ENCODE data around the gene DLGAP1.

The DLGAP1 gene

GRCh38 chr18:4285525-4285924 lies 169.6 kb downstream of the DLGAP1 start:
- DNase-seq = no peak

GRCh38 chr18:4284528-4284927 lies 170.6 kb downstream of the DLGAP1 start:
- DNase-seq = no peak

- no peak for DNase-seq
These were observed 171.3 kb downstream of the DLGAP1 start for GRCh38 chr18:4283746-4284291.

DNA sequence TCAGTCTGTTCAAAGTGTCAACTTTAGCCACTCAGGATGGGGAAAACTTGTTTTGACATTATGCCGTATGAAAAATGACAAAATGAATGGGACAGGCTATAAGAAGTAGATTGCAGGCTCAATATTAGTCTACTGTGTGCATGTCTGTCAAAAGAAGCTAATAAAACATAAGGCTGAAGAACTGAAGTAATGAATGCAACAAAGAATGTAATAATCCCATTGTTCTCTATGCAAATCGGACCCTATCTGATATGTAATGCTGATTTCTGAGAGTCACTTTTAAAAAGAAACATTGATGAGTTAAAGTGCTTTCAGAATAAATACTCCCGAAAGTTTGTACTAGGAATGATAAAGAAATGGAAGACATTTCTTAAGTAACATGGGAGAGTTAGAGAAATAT lies 172.2 kb downstream of the DLGAP1 start:
- no peak for DNase-seq

DNA sequence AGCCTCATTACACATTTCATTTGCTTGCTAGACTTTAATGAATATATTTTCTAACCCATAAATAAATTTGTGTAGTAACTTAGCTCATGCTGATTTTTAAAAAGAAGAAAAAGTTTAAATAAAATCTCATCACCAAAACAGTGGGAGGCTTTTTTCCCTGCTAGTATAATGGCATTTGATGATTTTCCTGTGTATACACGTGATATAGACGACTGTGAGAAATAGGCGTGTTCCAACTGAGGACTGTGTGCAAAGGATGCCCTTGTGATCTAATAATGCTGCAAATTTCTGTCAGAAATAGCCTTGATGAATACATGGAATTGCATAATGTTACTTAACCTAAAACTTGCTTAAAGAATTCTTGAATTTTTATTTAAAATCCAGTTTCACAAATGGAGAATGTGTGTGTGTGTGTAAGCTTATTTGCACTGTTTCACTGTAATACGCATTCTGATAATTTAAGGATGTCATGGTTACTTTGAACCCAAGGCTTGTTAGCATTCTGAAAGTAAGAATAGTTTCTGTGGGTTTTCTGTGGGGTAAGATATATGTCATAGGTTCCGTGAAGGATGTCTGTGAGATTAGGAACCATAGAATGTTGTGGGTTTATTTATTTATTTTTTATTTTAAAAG lies 178.0 kb downstream of the DLGAP1 start:
- no peak for DNase-seq

DNA sequence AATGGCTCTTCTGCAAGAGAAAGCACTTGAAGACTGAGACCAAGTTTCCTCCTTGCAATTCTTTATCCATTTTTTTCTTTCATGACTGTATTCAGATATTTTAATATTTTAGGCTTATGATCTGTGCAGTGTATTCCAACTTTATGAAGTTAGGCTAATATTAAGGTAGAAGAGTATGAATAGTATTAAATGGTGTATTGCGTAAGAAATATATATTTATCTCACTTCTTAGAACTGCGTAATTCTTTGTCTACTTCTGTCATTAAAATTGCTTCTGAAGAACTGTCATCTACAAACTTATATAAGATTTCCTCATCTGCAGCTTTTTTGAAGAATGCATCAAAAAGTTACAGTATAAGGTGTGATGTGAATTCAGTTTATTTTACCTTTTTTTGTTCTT lies 183.2 kb downstream of the DLGAP1 start:
- no peak for DNase-seq

- DNase-seq = no peak
These were observed 184.1 kb downstream of the DLGAP1 start for GRCh38 chr18:4270988-4271387.

DNA sequence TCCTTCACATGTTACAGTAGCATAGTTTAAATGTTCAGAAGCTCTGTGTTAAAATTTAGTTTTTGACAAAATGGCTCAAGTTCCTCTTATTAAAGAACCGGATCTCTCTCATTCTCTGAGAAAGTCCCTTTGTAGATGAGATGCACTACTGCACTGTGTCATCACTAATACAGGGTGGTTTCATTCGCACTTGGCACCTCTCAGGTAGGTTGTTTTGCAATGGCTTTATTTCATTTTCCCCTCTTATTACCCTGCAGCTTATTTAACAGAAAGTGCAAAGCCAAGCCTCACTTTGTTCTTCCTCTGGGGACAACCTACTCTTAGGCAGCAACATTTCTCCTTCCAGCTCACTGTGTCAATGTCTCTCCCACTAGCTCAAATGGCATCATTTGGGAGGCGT lies 185.1 kb downstream of the DLGAP1 start:
- DNase-seq = no peak

GRCh38 chr18:4267641-4268040 lies 187.5 kb downstream of the DLGAP1 start:
- DNase-seq = no peak

DNA sequence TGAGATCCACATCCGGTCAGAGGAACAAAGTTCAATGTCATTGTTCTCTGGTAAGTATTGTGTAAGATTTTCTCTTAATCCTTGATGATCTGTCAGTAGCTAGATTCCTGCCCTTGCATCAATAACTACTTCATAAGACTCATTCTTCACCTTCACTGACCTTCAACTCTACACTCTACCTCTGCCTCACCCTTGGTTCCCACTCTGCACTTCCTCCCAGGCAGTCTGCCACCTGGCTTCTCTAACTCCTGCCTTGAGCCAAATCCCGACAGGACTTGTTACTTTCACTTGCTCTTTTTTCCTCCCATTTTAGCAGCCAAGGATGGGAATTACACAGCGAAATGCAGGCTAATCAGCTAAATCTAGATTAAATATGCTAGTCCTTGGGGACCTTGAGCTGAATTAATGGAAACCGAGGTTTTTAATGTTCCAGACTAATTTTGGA lies 190.7 kb downstream of the DLGAP1 start:
- DNase-seq = no peak

GRCh38 chr18:4260107-4260506 lies 195.0 kb downstream of the DLGAP1 start:
- no peak for DNase-seq

GRCh38 chr18:4256766-4257417 lies 198.2 kb downstream of the DLGAP1 start:
- no peak for DNase-seq

DNA sequence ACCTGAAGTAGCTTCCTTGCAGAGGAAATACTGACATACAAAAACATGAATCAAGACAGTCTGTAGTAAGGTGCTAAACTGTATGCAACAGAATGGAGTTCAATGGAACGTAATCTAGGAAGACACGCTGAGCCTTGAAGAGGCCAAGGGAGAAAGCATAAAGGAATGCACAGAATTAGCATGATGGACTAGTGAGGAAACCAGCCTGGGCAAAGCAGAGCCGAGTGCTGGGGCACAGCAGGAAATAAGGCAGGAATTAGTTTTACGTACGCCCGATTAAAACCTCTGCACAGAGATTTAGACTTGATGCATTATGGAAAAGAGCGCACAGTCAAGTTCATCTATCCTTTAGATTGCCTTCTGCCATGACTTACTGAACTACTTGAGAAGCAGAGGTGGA lies 200.3 kb downstream of the DLGAP1 start:
- no peak for DNase-seq

- DNase-seq = no peak
These were observed 202.3 kb downstream of the DLGAP1 start for GRCh38 chr18:4252829-4253228.

DNA sequence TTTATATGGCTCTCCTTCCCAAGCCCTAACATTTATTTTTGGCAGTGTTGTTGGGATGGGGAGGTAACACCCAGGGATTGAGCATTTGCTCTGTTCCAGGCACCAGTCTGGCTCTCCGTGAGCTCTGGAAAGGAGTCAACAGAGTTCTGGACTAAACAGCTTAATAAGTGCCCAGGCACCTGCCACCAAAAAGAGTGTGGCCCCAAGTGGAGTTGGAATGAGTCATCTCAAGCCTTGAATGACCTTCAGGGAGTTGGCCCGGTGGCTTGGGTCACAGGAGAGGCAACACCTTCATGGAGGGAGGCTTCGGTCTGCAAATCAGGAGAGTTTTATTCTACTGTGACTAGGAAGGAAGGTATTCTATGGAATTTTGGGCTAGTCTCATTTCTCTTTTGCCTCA lies 203.2 kb downstream of the DLGAP1 start:
- DNase-seq = no peak

- no peak for DNase-seq
These were observed 203.9 kb downstream of the DLGAP1 start for GRCh38 chr18:4251206-4251605.

- no peak for DNase-seq
These were observed 205.0 kb downstream of the DLGAP1 start for GRCh38 chr18:4250141-4250540.

- DNase-seq = no peak
These were observed 206.4 kb downstream of the DLGAP1 start for GRCh38 chr18:4248686-4249085.

GRCh38 chr18:4246374-4246773 lies 208.7 kb downstream of the DLGAP1 start:
- no peak for DNase-seq

- DNase-seq = no peak
These were observed 209.7 kb downstream of the DLGAP1 start for GRCh38 chr18:4245456-4245855.

- no peak for DNase-seq
These were observed 212.5 kb downstream of the DLGAP1 start for GRCh38 chr18:4242431-4243161.

- DNase-seq = no peak
These were observed 214.0 kb downstream of the DLGAP1 start for GRCh38 chr18:4241090-4241617.

GRCh38 chr18:4238966-4239365 lies 216.1 kb downstream of the DLGAP1 start:
- no peak for DNase-seq

- no peak for DNase-seq
These were observed 217.5 kb downstream of the DLGAP1 start for GRCh38 chr18:4237664-4238041.
